Right lobe of liver (tissue), 6 donors: Measurements from ENCODE around the gene TSC22D3. TPM values are rescaled to one million over a fixed set of nuclear protein-coding genes. Genes with fewer than 3 reads are reported as not detected.
"Not testable (repeated sequence)": the region's sequence is repeated elsewhere in the genome, so short reads cannot be mapped to it uniquely, and the experiment has no call there.

Source experiments
- ATAC-seq, 4 donors: fragments of 200-7000 bp; cut with Tn5 transposase; one replicate each; pipeline ENCODE4 v1.9.1; 2020; ENCODE audit warnings: mild to moderate bottlenecking in 4 of 4, moderate library complexity in 4 of 4
- DNase-seq, 3 donors: peaks; one replicate each; pipeline ENCODE4 v3.0.0-alpha.2; 2020
- H3K27ac ChIP-seq, 3 donors: fragments of 200-600 bp; one replicate each; pipeline ENCODE4 v1.8.0; 2022
- H3K27me3 ChIP-seq, 2 donors: fragments of 200-600 bp; one replicate each; pipeline ENCODE4 v1.8.0; 2022
- H3K36me3 ChIP-seq, 4 donors: fragments of 200-600 bp; sonication (generic) in 1 of 4; one replicate each; pipeline versions ENCODE4 v1.5.1 to v1.8.0; 2017 to 2022; ENCODE audit warnings: control low read depth in 1 of 4
- H3K4me1 ChIP-seq, 4 donors: fragments of 200-600 bp; sonication (generic) in 1 of 4; one replicate each; pipeline versions ENCODE4 v1.5.1 to v1.8.0; 2017 to 2022; ENCODE audit warnings: control low read depth in 1 of 4
- H3K4me3 ChIP-seq, 3 donors: fragments of 200-600 bp; one replicate each; pipeline ENCODE4 v1.8.0; 2022
- H3K9me3 ChIP-seq, 4 donors: fragments of 200-600 bp; sonication (generic) in 1 of 4; one replicate each; pipeline versions ENCODE4 v1.5.1 to v1.8.0; 2017 to 2022; ENCODE audit warnings: control low read depth in 1 of 4
- POLR2A ChIP-seq: fragments of 450-650 bp; IDR thresholded peaks from one replicate; pipeline ENCODE4 v1.6.1; 2017; ENCODE audit warnings: antibody characterized with exemption, mild to moderate bottlenecking
- WGBS: methylation state at CpG from one replicate; pipeline ENCODE4 v1.1.6; 2018; ENCODE audit warnings: low coverage, low lambda C conversion rate; ENCODE audit not compliant: insufficient coverage; ENCODE audit errors: missing lambda C conversion rate; 5-methylcytosine and 5-hydroxymethylcytosine counted together
- intact Hi-C, 2 donors: fragments of 100-400 bp; cut with DNase I; formaldehyde crosslinking; loops; one replicate each; pipeline versions ENCODE4 v1.11.2 to v1.14.1; 2022
- long read RNA-seq: library from polyadenylated mRNA; unstranded; transcript quantifications from one replicate; pipeline ENCODE4 v2.0.0, GENCODE V29; 2019
- total RNA-seq, 6 experiments: library from RNA; depleted of rRNA in 2 of 6; stranded (reverse); fragments of >200 nt in 2 of 6; fragmentation: NEBNext Ultra II Directional in 3 of 6; extraction: Animal tissue kit (Norgen Biotek cat#: 25700) in 3 of 6; gene quantifications; one replicate each; pipeline versions ENCODE4 v1.1.0 to v1.2.4, GENCODE V29; 2016 to 2023
- TF ChIP-seq, protein P1 (sequence below), 4 donors: fragments of 200-600 bp in 3 of 4; fragments of 450-650 bp in 1 of 4; IDR thresholded peaks; one replicate each; pipeline versions ENCODE4 v1.5.1 to v1.8.0; 2016 to 2022; ENCODE audit warnings: antibody characterized with exemption in 4 of 4, mild to moderate bottlenecking in 2 of 4
- donor health status: DM: no; HTN: yes; CAD: no.
- donor health status: DM: no; HTN: no; CAD: no.
- donor health status: DM: no; HTN: no; CAD: no.
- donor health status: DM: no; HTN: yes; CAD: no.
- donor health status: DM: no; HTN: yes; CAD: no.

TSC22D3 gene
- total RNA-seq: 100 to 1,000 TPM in 2 of 6 experiments, 10 to 100 TPM in 3, 1 to 10 TPM in 1; 7.4 to 118 (median 60.3) TPM
- long read RNA-seq, transcript TSC22D3-203 (3 exons, 2,266 nt): major isoform, 6 of 8 reads
- long read RNA-seq, partial matches to known transcripts: 0 of 8 reads
- long read RNA-seq, other reads (novel, unspliced or antisense): 0 of 8 reads

DNA sequence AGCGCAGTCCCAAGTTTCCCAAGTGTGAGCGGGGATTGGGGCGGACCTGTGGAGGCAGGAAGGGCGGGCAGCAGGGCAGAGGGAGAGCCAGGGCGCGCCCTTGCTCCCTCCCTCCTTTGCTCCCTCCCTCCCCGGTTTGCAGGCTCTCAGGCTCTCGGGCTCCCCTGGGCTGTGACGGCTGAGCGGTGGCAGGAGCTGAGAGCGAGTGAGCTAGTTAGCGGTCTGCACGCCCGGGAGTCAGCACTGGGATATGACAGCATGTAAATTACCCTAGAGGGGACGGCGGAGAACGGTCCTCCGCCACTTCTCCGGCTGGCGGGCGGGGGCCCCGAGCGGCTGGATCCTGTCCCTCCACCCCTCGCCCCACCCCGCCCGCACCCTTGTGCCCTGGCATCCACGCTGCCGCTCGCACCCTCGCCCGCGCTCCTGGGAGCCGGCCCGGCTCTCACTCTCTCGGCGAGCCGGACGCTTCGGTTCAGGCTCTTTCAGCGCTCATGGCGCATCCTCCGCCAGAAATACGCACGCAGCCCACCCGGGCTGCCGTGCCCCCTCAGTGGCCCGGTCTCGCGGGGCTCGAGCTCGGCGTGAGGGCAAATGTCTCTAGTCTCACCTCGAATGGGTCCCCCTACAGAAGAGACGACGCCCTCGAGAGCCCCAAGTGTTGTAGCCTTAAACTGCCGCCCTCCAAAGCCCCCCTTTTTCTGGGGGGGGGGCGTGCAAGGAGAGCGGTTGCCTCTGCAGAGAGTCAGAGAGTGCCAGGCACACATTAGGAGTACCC is at the start of gene TSC22D3:
Gene TSC22D3 (minus strand): TSS at position 54 of the 778 bp plus-strand sequence. CDS start 368 bp downstream, outside the sequence.
- Histone ChIP-seq H3K27ac (peak within 1 kb of the TSS; percentile 47 to 73 (median 63)), H3K4me3 (peak within 1 kb of the TSS; percentile 48 to 67 (median 65)), H3K9me3 (no peaks in the 10 kb centered on the region), H3K36me3 (no peaks in the 10 kb centered on the region), H3K27me3 (peaks cover 0 to 3% of the 10 kb centered on the region in 2 donors), H3K4me1 (no peaks in the 10 kb centered on the region)
- TF ChIP-seq POLR2A: peak; percentile 61
- TF ChIP-seq, protein P1, sequence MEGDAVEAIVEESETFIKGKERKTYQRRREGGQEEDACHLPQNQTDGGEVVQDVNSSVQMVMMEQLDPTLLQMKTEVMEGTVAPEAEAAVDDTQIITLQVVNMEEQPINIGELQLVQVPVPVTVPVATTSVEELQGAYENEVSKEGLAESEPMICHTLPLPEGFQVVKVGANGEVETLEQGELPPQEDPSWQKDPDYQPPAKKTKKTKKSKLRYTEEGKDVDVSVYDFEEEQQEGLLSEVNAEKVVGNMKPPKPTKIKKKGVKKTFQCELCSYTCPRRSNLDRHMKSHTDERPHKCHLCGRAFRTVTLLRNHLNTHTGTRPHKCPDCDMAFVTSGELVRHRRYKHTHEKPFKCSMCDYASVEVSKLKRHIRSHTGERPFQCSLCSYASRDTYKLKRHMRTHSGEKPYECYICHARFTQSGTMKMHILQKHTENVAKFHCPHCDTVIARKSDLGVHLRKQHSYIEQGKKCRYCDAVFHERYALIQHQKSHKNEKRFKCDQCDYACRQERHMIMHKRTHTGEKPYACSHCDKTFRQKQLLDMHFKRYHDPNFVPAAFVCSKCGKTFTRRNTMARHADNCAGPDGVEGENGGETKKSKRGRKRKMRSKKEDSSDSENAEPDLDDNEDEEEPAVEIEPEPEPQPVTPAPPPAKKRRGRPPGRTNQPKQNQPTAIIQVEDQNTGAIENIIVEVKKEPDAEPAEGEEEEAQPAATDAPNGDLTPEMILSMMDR (IDR thresholded peaks at IDR 0.05): peak in 3 of 4 donors; percentile 4 to 17 (median 16)
- WGBS: 7% methylated on average over 9 of the region's 59 CpGs
- intact Hi-C loops: loop anchor here (10.0 kb wide), 3 partner anchors 61 to 121 kb away; no protein-coding TSS in a partner anchor
- ATAC-seq (peak; percentile 85 to 93 (median 89)), DNase-seq (peak; percentile 75 to 88 (median 87))

DNA sequence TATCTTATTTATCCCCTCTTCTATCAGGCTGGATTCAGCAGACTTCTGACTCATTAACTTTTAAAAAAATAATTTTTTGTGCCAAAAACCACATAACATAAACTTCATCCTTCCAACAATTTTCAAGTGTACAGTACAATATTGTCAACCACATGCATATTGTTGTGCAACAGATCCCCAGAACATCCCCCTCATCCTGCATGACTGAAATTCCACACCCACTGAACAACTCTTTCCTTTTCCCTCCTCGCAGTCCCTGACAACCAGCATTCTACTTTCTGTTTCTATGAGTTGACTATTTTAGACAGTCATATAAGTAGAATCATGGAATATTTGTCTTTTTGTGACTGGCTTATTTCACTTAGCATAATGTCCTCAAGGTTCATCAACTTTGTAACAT is 47.9 kb upstream of the TSC22D3 start:
- no peak overlapping the region for H3K4me3 ChIP-seq
- TF ChIP-seq, protein P1 (IDR thresholded peaks at IDR 0.05): no peak
- TF ChIP-seq POLR2A: no peak
- H3K27ac ChIP-seq: no peak overlapping the region
- no peaks in the 10 kb centered on the region for H3K9me3 ChIP-seq
- H3K27me3 ChIP-seq: no peaks in the 10 kb centered on the region
- no peaks in the 10 kb centered on the region for H3K36me3 ChIP-seq
- intact Hi-C loops: no loop called here
- H3K4me1 ChIP-seq: no peaks in the 10 kb centered on the region
- 35% methylated on average over 1 of the region's 1 CpG for WGBS
- no peak for ATAC-seq
- DNase-seq: no peak

DNA sequence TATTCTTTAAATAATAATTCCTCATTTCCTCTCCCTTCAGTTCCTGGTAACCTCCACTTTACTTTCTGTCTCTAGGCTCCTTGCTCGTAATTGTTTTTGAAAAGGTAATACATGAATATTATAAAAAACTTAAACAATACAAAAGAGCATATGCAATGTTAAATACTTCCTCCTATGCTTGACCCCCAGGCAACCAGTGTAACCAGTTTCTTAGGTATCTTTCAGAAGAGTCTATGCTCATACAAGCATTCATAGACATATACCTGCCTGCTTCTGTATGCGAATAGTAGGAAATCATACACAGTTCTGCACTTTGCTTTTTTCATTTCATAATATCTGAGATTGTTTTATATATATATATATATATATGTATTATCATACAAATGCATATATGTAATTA is 47.5 kb upstream of the TSC22D3 start:
- Histone ChIP-seq H3K36me3 (no peaks in the 10 kb centered on the region), H3K4me3 (no peak overlapping the region), H3K27ac (no peak overlapping the region), H3K4me1 (no peaks in the 10 kb centered on the region), H3K27me3 (no peaks in the 10 kb centered on the region), H3K9me3 (no peaks in the 10 kb centered on the region)
- intact Hi-C loops: no loop called here
- DNase-seq: no peak
- TF ChIP-seq, protein P1 (IDR thresholded peaks at IDR 0.05): no peak
- TF ChIP-seq POLR2A: no peak
- 75% methylated on average over 2 of the region's 2 CpGs for WGBS
- no peak for ATAC-seq

DNA sequence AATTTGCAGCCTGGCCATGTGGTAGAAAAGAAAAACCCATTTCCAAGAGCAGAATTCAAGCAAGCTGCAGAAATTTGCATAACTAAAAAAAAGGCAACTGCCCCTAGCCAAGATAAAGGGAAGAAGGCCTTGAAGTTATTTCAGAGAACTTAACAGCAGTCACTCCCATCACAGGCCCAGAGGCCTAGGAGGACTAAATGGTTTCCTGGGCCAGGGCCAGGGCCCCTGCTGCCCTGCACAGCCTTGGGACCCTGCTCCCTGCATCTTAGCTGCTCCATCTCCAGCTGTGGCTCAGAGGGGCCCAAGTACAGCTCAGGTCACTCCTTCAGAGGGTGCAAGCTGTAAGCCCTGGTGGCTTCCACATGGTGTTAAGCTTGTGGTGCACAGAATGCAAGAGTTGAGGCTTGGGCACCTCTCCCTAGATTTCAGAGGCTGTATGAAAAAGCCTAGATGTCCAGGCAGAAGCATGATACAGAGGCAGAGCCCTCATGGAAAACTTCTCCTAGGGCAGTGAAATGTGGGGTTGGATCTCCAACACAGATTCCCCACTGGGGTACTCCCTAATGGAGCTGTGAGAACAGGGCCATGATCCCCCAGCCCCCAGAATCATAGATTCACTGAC is 43.4 kb upstream of the TSC22D3 start:
- Histone ChIP-seq H3K4me3 (no peak overlapping the region), H3K4me1 (no peaks in the 10 kb centered on the region), H3K27ac (no peak overlapping the region), H3K27me3 (no peaks in the 10 kb centered on the region), H3K9me3 (no peaks in the 10 kb centered on the region), H3K36me3 (no peaks in the 10 kb centered on the region)
- ATAC-seq (no peak), DNase-seq (no peak)
- TF ChIP-seq, protein P1 (IDR thresholded peaks at IDR 0.05): no peak
- no peak for TF ChIP-seq POLR2A
- intact Hi-C loops: no loop called here

DNA sequence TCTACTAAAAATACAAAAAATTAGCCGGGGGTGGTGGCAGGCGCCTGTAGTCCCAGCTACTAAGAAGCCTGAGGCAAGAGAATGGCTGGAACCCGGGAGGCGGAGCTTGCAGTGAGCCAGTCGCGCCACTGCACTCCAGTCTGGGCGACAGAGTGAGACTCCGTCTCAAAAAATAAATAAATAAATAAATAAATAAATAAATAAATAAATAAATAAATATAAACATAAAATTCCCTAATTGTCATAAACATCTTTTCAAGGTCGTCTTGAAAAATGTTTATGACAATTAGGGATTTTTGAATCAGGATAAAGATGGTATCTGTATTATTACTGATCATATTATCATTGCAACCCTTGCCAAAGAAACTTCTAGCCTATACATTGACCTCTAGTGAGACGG is 34.5 kb upstream of the TSC22D3 start:
- H3K27ac ChIP-seq, DNase-seq, intact Hi-C loops, ATAC-seq, H3K4me3 ChIP-seq, H3K9me3 ChIP-seq, H3K36me3 ChIP-seq, H3K4me1 ChIP-seq, H3K27me3 ChIP-seq: not testable (repeated sequence)
- 75% methylated on average over 10 of the region's 10 CpGs for WGBS
